K562 (cell line): ENCODE data around the gene PARK7. TPM values are rescaled to one million over a fixed set of nuclear protein-coding genes. Genes with fewer than 3 reads are reported as not detected.

Experiments
- ATAC-seq: fragments of 200-7000 bp; cut with Tn5 transposase; 3 replicates; pipeline ENCODE4 v1.9.1; 2020; ENCODE audit warnings: moderate library complexity
- Bru-seq: library from RNA; stranded (reverse); fragments of 400-500 nt; gene quantifications from one replicate; lab custom pipeline; 2021; lab: Mats Ljungman, UMichigan
- BruChase-seq, 2 experiments: library from RNA; stranded (reverse); fragments of 400-500 nt; gene quantifications; one replicate each; lab custom pipeline; 2021; lab: Mats Ljungman, UMichigan
- BruUV-seq: library from RNA; stranded (reverse); fragments of 400-500 nt; replicated peaks from 2 replicates; lab custom pipeline; 2021; lab: Mats Ljungman, UMichigan
- CTCF ChIA-PET: fragments of 300-600 bp; formaldehyde crosslinking; extraction: SDS; loops from one replicate; lab custom pipeline; 2021; ENCODE audit warnings: low intra/inter-chr PET ratio; lab: Yijun Ruan, JAX
- POLR2A ChIA-PET: fragments of 300-600, 350-650 bp; sonication (Branson Sonifier 250); formaldehyde crosslinking; extraction: SDS; loops from one replicate; lab custom pipeline; 2021; ENCODE audit warnings: antibody characterized with exemption, inconsistent platforms; lab: Yijun Ruan, JAX
- DNase-seq, 4 experiments: peaks; one replicate each; pipeline versions ENCODE4 v3.0.0 to v3.0.0-alpha.2; 2011 to 2018; ENCODE audit warnings: low spot score in 3 of 4, mixed read lengths in 3 of 4; ENCODE audit errors: extremely low read depth in 1 of 4
- FAIRE-seq: peaks from 2 replicates; lab custom pipeline; 2011; peaks lifted over from hg19 to GRCh38; lab: Jason Lieb, UNC
- H2AFZ ChIP-seq: 2 replicates; pipeline ENCODE4 v1.6.0; 2011; ENCODE audit warnings: low read depth, low read length, control low read depth, inconsistent platforms
- H3K27ac ChIP-seq: fragments of 200-600 bp; 3 replicates; pipeline ENCODE4 v1.8.0; 2011; ENCODE audit warnings: low read depth, mild to moderate bottlenecking, control low read depth, inconsistent platforms, low read length, moderate library complexity, mixed read lengths; ENCODE audit errors: extremely low read depth
- H3K27me3 ChIP-seq, 2 experiments: fragments of 300-600 bp in 1 of 2; 2 replicates in 1 of 2; 3 replicates in 1 of 2; pipeline versions ENCODE4 v1.6.0 to v1.8.0; 2011; ENCODE audit warnings: inconsistent platforms in 2 of 2, low read length in 2 of 2, mild to moderate bottlenecking in 1 of 2, mixed read lengths in 1 of 2, moderate library complexity in 1 of 2; ENCODE audit not compliant: control insufficient read depth in 2 of 2, insufficient read depth in 2 of 2
- H3K36me3 ChIP-seq: fragments of 300-600 bp; 3 replicates; pipeline ENCODE4 v1.8.0; 2011; ENCODE audit warnings: mild to moderate bottlenecking, low read length, inconsistent platforms; ENCODE audit not compliant: control insufficient read depth, insufficient read depth
- H3K4me1 ChIP-seq, 2 experiments: fragments of 200-600 bp in 1 of 2; replicated peaks in 1 of 2; 2 replicates in 1 of 2; 3 replicates in 1 of 2; pipeline versions ENCODE4 v1.5.1 to v1.8.0; 2011; ENCODE audit warnings: inconsistent platforms in 2 of 2, low read length in 2 of 2, mild to moderate bottlenecking in 1 of 2, mixed read lengths in 1 of 2, moderate library complexity in 1 of 2; ENCODE audit not compliant: control insufficient read depth in 2 of 2, insufficient read depth in 2 of 2
- H3K4me2 ChIP-seq: 2 replicates; pipeline ENCODE4 v1.6.1; 2011; ENCODE audit warnings: low read length, control low read depth, inconsistent platforms, mixed read lengths; ENCODE audit not compliant: insufficient read depth
- H3K4me3 ChIP-seq: fragments of 200-600 bp; sonication (generic), shearing (Covaris generic); 2 replicates; pipeline ENCODE4 v1.5.1; 2016; ENCODE audit warnings: control low read depth, inconsistent platforms
- H3K79me2 ChIP-seq: fragments of 200-600 bp; 3 replicates; pipeline ENCODE4 v1.8.0; 2011; ENCODE audit warnings: low read length, inconsistent platforms; ENCODE audit not compliant: control insufficient read depth, insufficient read depth
- H3K9ac ChIP-seq, 2 experiments: 2 replicates each; pipeline versions ENCODE4 v1.6.0 to v1.6.1; 2011; ENCODE audit warnings: low read depth in 2 of 2, low read length in 2 of 2, control low read depth in 1 of 2, inconsistent platforms in 1 of 2, mild to moderate bottlenecking in 1 of 2, mixed read lengths in 1 of 2; ENCODE audit not compliant: insufficient read depth in 1 of 2
- H3K9me1 ChIP-seq: one replicate; pipeline ENCODE4 v1.6.0; 2011; ENCODE audit warnings: inconsistent platforms, mild to moderate bottlenecking, low read length, moderate library complexity; ENCODE audit not compliant: control insufficient read depth, insufficient read depth
- H3K9me3 ChIP-seq: replicated peaks from 2 replicates; pipeline ENCODE4 v1.5.1; 2011; ENCODE audit warnings: low read depth, low read length, inconsistent platforms; ENCODE audit not compliant: control insufficient read depth, insufficient read depth
- H4K20me1 ChIP-seq: replicated peaks from 2 replicates; pipeline ENCODE4 v1.6.1; 2011; ENCODE audit warnings: low read length, inconsistent platforms, mixed read lengths; ENCODE audit not compliant: control insufficient read depth, insufficient read depth
- CHCHD3 ChIP-seq: fragments of 250-450 bp; sonication (Bioruptor Pico); IDR thresholded peaks from 2 replicates; pipeline ENCODE4 v2.1.2; 2022; ENCODE audit warnings: mild to moderate bottlenecking
- KLF13 ChIP-seq: fragments of 450-650 bp; IDR thresholded peaks from 2 replicates; pipeline ENCODE4 v1.6.1; 2016; ENCODE audit warnings: missing genetic modification characterization, low read depth, mild to moderate bottlenecking, missing compliant biosample characterization, moderate library complexity, borderline replicate concordance
- PHF8 ChIP-seq: fragments of 200-600 bp; sonication (generic); IDR thresholded peaks from 2 replicates; pipeline ENCODE4 v1.6.1; 2012; ENCODE audit warnings: mixed run types, mild to moderate bottlenecking, inconsistent platforms, low read length, moderate library complexity, borderline replicate concordance
- RBBP5 ChIP-seq: fragments of 200-600 bp; sonication (generic); IDR thresholded peaks from 2 replicates; pipeline ENCODE4 v1.6.1; 2012; ENCODE audit warnings: borderline replicate concordance, mild to moderate bottlenecking, low read length, control low read depth, inconsistent platforms; ENCODE audit not compliant: insufficient read depth, poor library complexity, severe bottlenecking
- RHOXF2B ChIP-seq: fragments of 250-450 bp; sonication (Bioruptor Pico); conservative IDR thresholded peaks from 2 replicates; pipeline ENCODE4 v1.5.1; 2021
- SMAD1 ChIP-seq: fragments of 150-350 bp; IDR thresholded peaks from 2 replicates; pipeline ENCODE4 v1.6.1; 2014; ENCODE audit warnings: low read length, low read depth; ENCODE audit not compliant: partially characterized antibody
- SMAD4 ChIP-seq: fragments of 250-450 bp; sonication (Bioruptor Pico); conservative IDR thresholded peaks from 2 replicates; pipeline ENCODE4 v1.8.0; 2021; ENCODE audit warnings: inconsistent platforms, mild to moderate bottlenecking, moderate library complexity
- STAT5A ChIP-seq: IDR thresholded peaks from 2 replicates; pipeline ENCODE4 v1.6.1; 2012; ENCODE audit warnings: low read length, inconsistent platforms, borderline replicate concordance
- WGBS: fragments of 100-300 bp; shearing (Covaris generic); methylation state at CpG from one replicate; pipeline ENCODE4 v1.1.6; 2016; ENCODE audit warnings: low coverage, mixed read lengths; ENCODE audit not compliant: insufficient coverage; ENCODE audit errors: missing lambda C conversion rate; 5-methylcytosine and 5-hydroxymethylcytosine counted together
- in situ Hi-C: fragments of 300-500 bp; cut with MboI; formaldehyde crosslinking; loops from 4 replicates; pipeline ENCODE4 v1.15.0; 2018; ENCODE audit warnings: inconsistent platforms, mixed read lengths
- intact Hi-C: fragments of 100-400 bp; cut with micrococcal nuclease; formaldehyde crosslinking; loops from 2 replicates; pipeline ENCODE4 v1.14.2; 2022
- long read RNA-seq, 3 experiments: library from polyadenylated mRNA in 2 of 3; library from RNA in 1 of 3; unstranded in 2 of 3; stranded (forward) in 1 of 3; transcript quantifications; one replicate each; pipeline ENCODE4 v2.0.0, GENCODE V29; 2019 to 2022
- polyA minus RNA-seq, 3 experiments: library from RNA; depleted of rRNA, polyadenylated mRNA; stranded (reverse); fragments of >200 nt; gene quantifications; 2 replicates each; pipeline ENCODE4 v1.2.3, GENCODE V29; 2011
- polyA plus RNA-seq, 8 experiments: library from polyadenylated mRNA; depleted of rRNA in 4 of 8; stranded (reverse) in 5 of 8; unstranded in 3 of 8; fragments of >200 nt; fragmentation: Nextera tagmentation in 2 of 8; fragmentation: Illumina TruSeq in 1 of 8; extraction: Ambion mirVana in 2 of 8; extraction: Trizol in 1 of 8; gene quantifications; 2 replicates each; pipeline versions ENCODE4 v1.2.1 to v1.2.3, GENCODE V29; 2011 to 2014; ENCODE audit warnings: inconsistent platforms in 1 of 8, missing spikeins in 1 of 8
- total RNA-seq, 7 experiments: library from RNA; depleted of rRNA in 6 of 7; stranded (reverse); fragments of >200 nt in 6 of 7; fragmentation: Illumina TruSeq in 2 of 7; extraction: Trizol in 2 of 7; gene quantifications; 2 replicates each; pipeline versions ENCODE4 v1.2.1 to v1.2.3, GENCODE V29; 2011 to 2021; ENCODE audit warnings: low replicate concordance in 1 of 7
- TF ChIP-seq, protein P1 (sequence below): conservative IDR thresholded peaks from 2 replicates; pipeline ENCODE4 v1.6.1; 2011; ENCODE audit warnings: low read depth, mild to moderate bottlenecking, low read length; ENCODE audit not compliant: control insufficient read depth
- TF ChIP-seq, protein P2 (sequence below): fragments of 450-650 bp; IDR thresholded peaks from 2 replicates; pipeline ENCODE4 v1.6.1; 2016; ENCODE audit warnings: borderline replicate concordance

The PARK7 gene
- total RNA-seq (2011; cell fraction: chromatin; rRNA removed; ENCODE audit: low replicate concordance) = 81.4 and 87.8 TPM in 2 replicates
- 72.1 and 72.5 TPM in 2 replicates for total RNA-seq (2011; cell fraction: nucleolus; rRNA removed)
- 120 and 137 TPM in 2 replicates for total RNA-seq (2011; cell fraction: nucleoplasm; rRNA removed)
- 338 and 413 TPM in 2 replicates for total RNA-seq (2014; rRNA removed)
- 431 and 459 TPM in 2 replicates for total RNA-seq (2014; rRNA removed; fragmentation: Illumina TruSeq; extraction: Trizol)
- 358 and 374 TPM in 2 replicates for total RNA-seq (2015; rRNA removed; fragmentation: Illumina TruSeq; extraction: Trizol)
- total RNA-seq (2021) = 481 and 484 TPM in 2 replicates
- polyA plus RNA-seq (2011; rRNA removed) = 462 and 543 TPM in 2 replicates
- 168 and 348 TPM in 2 replicates for polyA plus RNA-seq (2011; cell fraction: cytosol; rRNA removed)
- 85.5 and 167 TPM in 2 replicates for polyA plus RNA-seq (2011; cell fraction: nucleus; rRNA removed)
- 387 and 679 TPM in 2 replicates for polyA plus RNA-seq (2012)
- polyA plus RNA-seq (2014; fragmentation: Illumina TruSeq; extraction: Trizol) = 423 and 468 TPM in 2 replicates
- polyA plus RNA-seq (2014; fragmentation: Nextera tagmentation; extraction: Ambion mirVana) = 1,000 to 10,000 TPM; 1,113 to 1,298 TPM
- polyA plus RNA-seq (2014; rRNA removed) = 648 and 751 TPM in 2 replicates
- 322 and 330 TPM in 2 replicates for polyA minus RNA-seq (2011; rRNA and poly(A)+ RNA removed)
- 106 and 108 TPM in 2 replicates for polyA minus RNA-seq (2011; cell fraction: cytosol; rRNA and poly(A)+ RNA removed)
- polyA minus RNA-seq (2011; cell fraction: nucleus; rRNA and poly(A)+ RNA removed) = 32.7 and 66.8 TPM in 2 replicates
- percentile 93 among the genes with signal in this experiment for Bru-seq, nascent RNA
- BruChase-seq, experiment 1, labeled RNA remaining after a 2-hour chase = percentile 89 among the genes with signal in this experiment
- percentile 84 among the genes with signal in this experiment for BruChase-seq, experiment 2, labeled RNA remaining after a 6-hour chase
- long read RNA-seq, experiment 1, transcript PARK7-201 (7 exons, 949 nt) = minor isoform, 163 of 1,256 reads
- long read RNA-seq, experiment 1, transcript PARK7-209 (7 exons, 1,088 nt) = major isoform, 596 of 1,256 reads
- long read RNA-seq, experiment 1, partial matches to known transcripts = 459 of 1,256 reads
- long read RNA-seq, experiment 1, other reads (novel, unspliced or antisense) = 34 of 1,256 reads
- long read RNA-seq, experiment 2, transcript PARK7-209 (7 exons, 1,088 nt) = major isoform, 172 of 625 reads
- long read RNA-seq, experiment 2, transcript PARK7-201 (7 exons, 949 nt) = minor isoform, 144 of 625 reads
- long read RNA-seq, experiment 2, partial matches to known transcripts = 210 of 625 reads
- long read RNA-seq, experiment 2, other reads (novel, unspliced or antisense) = 96 of 625 reads
- long read RNA-seq, experiment 3, transcript PARK7-209 (7 exons, 1,088 nt) = major isoform, 389 of 601 reads
- long read RNA-seq, experiment 3, transcript PARK7-201 (7 exons, 949 nt) = minor isoform, 115 of 601 reads
- long read RNA-seq, experiment 3, partial matches to known transcripts = 57 of 601 reads
- long read RNA-seq, experiment 3, other reads (novel, unspliced or antisense) = 40 of 601 reads

DNA sequence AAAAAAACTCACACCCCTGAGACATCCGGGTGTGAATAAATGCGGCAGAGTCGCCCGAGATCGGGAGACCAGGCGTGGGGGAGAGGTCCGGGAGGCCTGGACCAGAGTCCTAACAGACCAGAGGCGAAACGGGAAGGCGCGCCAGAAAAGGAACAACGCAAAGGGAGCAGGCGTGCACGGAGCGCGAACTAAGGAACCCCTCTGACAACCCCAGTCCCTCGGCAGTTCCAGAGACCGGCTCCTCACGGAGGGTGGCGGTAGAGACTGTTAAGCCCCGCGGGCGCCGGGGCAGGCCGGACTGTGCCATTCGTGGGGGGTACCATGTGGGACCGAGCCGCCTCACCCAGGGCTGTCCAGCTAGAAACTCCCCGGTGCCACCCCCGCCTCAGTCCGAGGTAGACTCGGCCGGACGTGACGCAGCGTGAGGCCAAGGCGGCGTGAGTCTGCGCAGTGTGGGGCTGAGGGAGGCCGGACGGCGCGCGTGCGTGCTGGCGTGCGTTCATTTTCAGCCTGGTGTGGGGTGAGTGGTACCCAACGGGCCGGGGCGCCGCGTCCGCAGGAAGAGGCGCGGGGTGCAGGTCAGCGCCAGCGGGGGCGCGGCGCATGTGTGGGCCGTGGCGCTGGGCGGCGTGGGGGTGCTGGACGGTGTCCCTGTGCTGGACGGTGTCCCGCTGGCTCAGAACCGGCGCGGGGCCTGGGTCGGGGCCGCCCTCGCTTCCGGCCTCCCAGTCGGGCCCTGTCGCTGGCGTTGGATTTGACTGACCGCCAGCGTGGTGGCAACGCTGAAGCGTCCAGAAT, at the start of gene PARK7:
TSS of gene PARK7 (plus strand) at position 496 of the 798 bp plus-strand sequence. CDS start 1,075 bp downstream, outside the sequence.
- ATAC-seq (peak; percentile 99), FAIRE-seq (peak; percentile 96), DNase-seq (peak; percentile 99 to 100 (median 99))
- no peaks in the 10 kb centered on the region for H3K9me1 ChIP-seq
- peak within 1 kb of the TSS; percentile 90 for H2AFZ ChIP-seq
- in situ Hi-C loops = no loop called here
- intact Hi-C loops = no loop called here
- H3K36me3 ChIP-seq = peaks cover 39% of the 10 kb centered on the region
- H3K27me3 ChIP-seq = no peaks in the 10 kb centered on the region
- no TSS peak for BruUV-seq
- POLR2A ChIA-PET = interaction anchor here (0.5 to 1.2 kb wide), 10 partner anchors 9 to 860 kb away, joined by 3 to 6 read pairs (median 4); partner anchors contain the start of gene TNFRSF9
- no peaks in the 10 kb centered on the region for H3K9me3 ChIP-seq
- peak within 1 kb of the TSS; percentile 89 for H3K4me2 ChIP-seq
- peaks cover 14 to 15% of the 10 kb centered on the region in 2 experiments; a peak in 2 of 5 replicates for H3K4me1 ChIP-seq
- H4K20me1 ChIP-seq = no peaks in the 10 kb centered on the region
- peak within 1 kb of the TSS; percentile 82 for H3K27ac ChIP-seq
- peak within 1 kb of the TSS; percentile 92 for H3K9ac ChIP-seq
- H3K79me2 ChIP-seq = peaks cover 58% of the 10 kb centered on the region
- H3K4me3 ChIP-seq = peak within 1 kb of the TSS; percentile 72
- WGBS = under 1% methylated on average over 79 of the region's 81 CpGs
- CTCF ChIA-PET = interaction anchor here (0.5 kb wide), 1 partner anchor 13 kb away, joined by 5 read pairs; no protein-coding TSS in a partner anchor
- TF ChIP-seq, protein P1, sequence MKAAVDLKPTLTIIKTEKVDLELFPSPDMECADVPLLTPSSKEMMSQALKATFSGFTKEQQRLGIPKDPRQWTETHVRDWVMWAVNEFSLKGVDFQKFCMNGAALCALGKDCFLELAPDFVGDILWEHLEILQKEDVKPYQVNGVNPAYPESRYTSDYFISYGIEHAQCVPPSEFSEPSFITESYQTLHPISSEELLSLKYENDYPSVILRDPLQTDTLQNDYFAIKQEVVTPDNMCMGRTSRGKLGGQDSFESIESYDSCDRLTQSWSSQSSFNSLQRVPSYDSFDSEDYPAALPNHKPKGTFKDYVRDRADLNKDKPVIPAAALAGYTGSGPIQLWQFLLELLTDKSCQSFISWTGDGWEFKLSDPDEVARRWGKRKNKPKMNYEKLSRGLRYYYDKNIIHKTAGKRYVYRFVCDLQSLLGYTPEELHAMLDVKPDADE = peak; percentile 51; the same call in 1 of the 2 replicates
- TF ChIP-seq CHCHD3 (CRISPR knock-in tag) (no peak), RHOXF2B (CRISPR knock-in tag) (0 out of 2 replicates have a peak, but pooled peaks have one; percentile 4), PHF8 (peak; percentile 99), SMAD1 (peak; percentile 24), SMAD4 (CRISPR knock-in tag) (peak; percentile 64; the same call in 1 of the 2 replicates), RBBP5 (peak; percentile 98), STAT5A (peak; percentile 27; the same call in 1 of the 2 replicates), KLF13 (tag) (peak; percentile 46; the same call in 1 of the 2 replicates)
- TF ChIP-seq, protein P2, sequence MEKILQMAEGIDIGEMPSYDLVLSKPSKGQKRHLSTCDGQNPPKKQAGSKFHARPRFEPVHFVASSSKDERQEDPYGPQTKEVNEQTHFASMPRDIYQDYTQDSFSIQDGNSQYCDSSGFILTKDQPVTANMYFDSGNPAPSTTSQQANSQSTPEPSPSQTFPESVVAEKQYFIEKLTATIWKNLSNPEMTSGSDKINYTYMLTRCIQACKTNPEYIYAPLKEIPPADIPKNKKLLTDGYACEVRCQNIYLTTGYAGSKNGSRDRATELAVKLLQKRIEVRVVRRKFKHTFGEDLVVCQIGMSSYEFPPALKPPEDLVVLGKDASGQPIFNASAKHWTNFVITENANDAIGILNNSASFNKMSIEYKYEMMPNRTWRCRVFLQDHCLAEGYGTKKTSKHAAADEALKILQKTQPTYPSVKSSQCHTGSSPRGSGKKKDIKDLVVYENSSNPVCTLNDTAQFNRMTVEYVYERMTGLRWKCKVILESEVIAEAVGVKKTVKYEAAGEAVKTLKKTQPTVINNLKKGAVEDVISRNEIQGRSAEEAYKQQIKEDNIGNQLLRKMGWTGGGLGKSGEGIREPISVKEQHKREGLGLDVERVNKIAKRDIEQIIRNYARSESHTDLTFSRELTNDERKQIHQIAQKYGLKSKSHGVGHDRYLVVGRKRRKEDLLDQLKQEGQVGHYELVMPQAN = peak; percentile 60; the same call in 1 of the 2 replicates
